Hematopoietic multipotent progenitor cell treated with erythropoietin and hydrocortisone succinate and interleukin-3 and kit ligand, for 8 days (in vitro differentiated cells): ENCODE data around the gene PCCA.
A peak's percentile ranks its signal among the peaks of the same experiment; 100 is the strongest.
"Not testable (repeated sequence)": the region's sequence is repeated elsewhere in the genome, so short reads cannot be mapped to it uniquely, and the experiment has no call there.

Experiments used
- DNase-seq: peaks from one replicate; pipeline ENCODE4 v3.0.0-alpha.2; 2015

The PCCA gene

GRCh38 chr13:100365680-100366079, 276.8 kb downstream of the PCCA start:
- no peak for DNase-seq

GRCh38 chr13:100378533-100378932, 289.6 kb downstream of the PCCA start:
- no peak for DNase-seq

- DNase-seq = no peak
These were observed 292.8 kb downstream of the PCCA start for GRCh38 chr13:100381595-100382224.

GRCh38 chr13:100382785-100383184, 293.9 kb downstream of the PCCA start:
- DNase-seq = no peak

- no peak for DNase-seq
These were observed 298.5 kb downstream of the PCCA start for GRCh38 chr13:100387416-100387815.

GRCh38 chr13:100388150-100388549, 299.3 kb downstream of the PCCA start:
- DNase-seq = not testable (repeated sequence)

GRCh38 chr13:100388923-100389322, 300.0 kb downstream of the PCCA start:
- DNase-seq = no peak

GRCh38 chr13:100389617-100390016, 300.7 kb downstream of the PCCA start:
- DNase-seq = no peak

GRCh38 chr13:100392709-100393630, 304.1 kb downstream of the PCCA start:
- peak; percentile 69 for DNase-seq

- DNase-seq = no peak
These were observed 305.3 kb downstream of the PCCA start for GRCh38 chr13:100394005-100394695.

- DNase-seq = no peak
These were observed 306.9 kb downstream of the PCCA start for GRCh38 chr13:100395698-100396373.

GRCh38 chr13:100396776-100397175, 307.9 kb downstream of the PCCA start:
- DNase-seq = no peak

GRCh38 chr13:100397627-100398026, 308.7 kb downstream of the PCCA start:
- no peak for DNase-seq

GRCh38 chr13:100398360-100398759, 309.5 kb downstream of the PCCA start:
- no peak for DNase-seq

GRCh38 chr13:100399455-100399854, 310.6 kb downstream of the PCCA start:
- DNase-seq = no peak

GRCh38 chr13:100403675-100404074, 314.8 kb downstream of the PCCA start:
- no peak for DNase-seq

- DNase-seq = no peak
These were observed 320.2 kb downstream of the PCCA start for GRCh38 chr13:100409132-100409531.

- no peak for DNase-seq
These were observed 334.5 kb downstream of the PCCA start for GRCh38 chr13:100423375-100423774.

- no peak for DNase-seq
These were observed 340.1 kb downstream of the PCCA start for GRCh38 chr13:100428986-100429385.

GRCh38 chr13:100432611-100433010, 343.7 kb downstream of the PCCA start:
- DNase-seq = no peak

- no peak for DNase-seq
These were observed 344.6 kb downstream of the PCCA start for GRCh38 chr13:100433475-100433874.

GRCh38 chr13:100434010-100434763, 345.3 kb downstream of the PCCA start:
- DNase-seq = no peak
